ENCODE measurements around the gene CLEC6A. TPM values are rescaled to one million over a fixed set of nuclear protein-coding genes. Genes with fewer than 3 reads are reported as not detected.
A peak's percentile ranks its signal among the peaks of the same experiment; 100 is the strongest.

Gene CLEC6A
- total and polyA plus RNA-seq, 2 of the 8 experiments (the other 6 are each of a cell fraction or from before 2014, with no cell fraction given), result not detected

- H3K27ac ChIP-seq (ENCODE audit: low read depth, low read length), result no peak overlapping the region
- no peak for FAIRE-seq
- H4K91ac ChIP-seq (replicated peaks; ENCODE audit: insufficient read length, low read length), result no peak overlapping the region
- H3K23ac ChIP-seq (ENCODE audit: insufficient read length), result no peak overlapping the region
- no peak for DNase-seq (ENCODE audit: low read depth in 1 of 2, low spot score in 2 of 2)
- no peak overlapping the region for H3K4me3 ChIP-seq (ENCODE audit: extremely low read depth in 1 of 4, insufficient read depth in 2 of 4, low read depth in 3 of 4, low read length in 4 of 4)
- no peaks in the 10 kb centered on the region for H3K36me3 ChIP-seq (ENCODE audit: control insufficient read depth in 2 of 4, insufficient read depth in 4 of 4, low read length in 3 of 4)
- no peaks in the 10 kb centered on the region for H3K79me2 ChIP-seq (ENCODE audit: control insufficient read depth in 1 of 2, insufficient read depth in 2 of 2, low read length in 2 of 2)
- peak overlapping the region; percentile 60; the same call in 1 of the 2 replicates for H3K18ac ChIP-seq (ENCODE audit: extremely low read depth, low read length)
- H3K4me1 ChIP-seq (replicated peaks in 1 of 4; ENCODE audit: control insufficient read depth in 3 of 4, insufficient read depth in 4 of 4, low read length in 3 of 4), result peaks cover 0 to 17% (median 11%) of the 10 kb centered on the region in 4 experiments; a peak in 6 of 7 replicates
- H3K9me3 ChIP-seq (ENCODE audit: insufficient read depth in 2 of 2, low read depth in 1 of 2, low read length in 1 of 2), result no peaks in the 10 kb centered on the region
- H3K14ac ChIP-seq (ENCODE audit: insufficient read length), result no peak overlapping the region
- H2BK120ac ChIP-seq (replicated peaks; ENCODE audit: low read depth, low read length), result no peak overlapping the region
- no peak overlapping the region for H3K4ac ChIP-seq (replicated peaks; ENCODE audit: insufficient read length, low read depth, low read length)
- H3K9ac ChIP-seq (replicated peaks in 1 of 4; ENCODE audit: extremely low read depth in 1 of 4, low read depth in 3 of 4, low read length in 3 of 4), result no peak overlapping the region
- no peaks in the 10 kb centered on the region for H3K23me2 ChIP-seq (ENCODE audit: low read depth, low read length)
- H3K27me3 ChIP-seq (replicated peaks in 1 of 4; ENCODE audit: control insufficient read depth in 3 of 4, extremely low read depth in 1 of 4, insufficient read depth in 3 of 4, low read length in 3 of 4), result no peaks in the 10 kb centered on the region
- no peak overlapping the region for H2AK5ac ChIP-seq (ENCODE audit: low read depth, low read length)
- ChIA-PET POLR2A (ENCODE audit: partially characterized antibody) (no interaction called here), CTCF (ENCODE audit: partially characterized antibody) (interaction anchor here (1.1 kb wide), 1 partner anchor 18 kb away, joined by 3 read pairs; no protein-coding TSS in a partner anchor)
- H2BK15ac ChIP-seq (ENCODE audit: low read length), result peak overlapping the region; percentile 89; the same call in 1 of the 2 replicates
- H3K4me2 ChIP-seq (ENCODE audit: insufficient read depth in 1 of 2, low read depth in 2 of 2, low read length in 2 of 2), result peak overlapping the region in 1 of 2 experiments; percentile 39; a peak in 1 of 4 replicates
- peak overlapping the region; percentile 82 for H2AFZ ChIP-seq (ENCODE audit: low read length)
- no peak for TF ChIP-seq GTF2F1 (IDR thresholded peaks at IDR 0.05; ENCODE audit: borderline replicate concordance, low read depth, low read length)
- TF ChIP-seq RNF2 (IDR thresholded peaks at IDR 0.05; ENCODE audit: borderline replicate concordance, low read depth, low read length, missing control alignments, poor library complexity, severe bottlenecking), result no peak
- no peak for TF ChIP-seq TCF12 (IDR thresholded peaks at IDR 0.05; ENCODE audit: low read depth, low read length)
- TF ChIP-seq, protein P1, sequence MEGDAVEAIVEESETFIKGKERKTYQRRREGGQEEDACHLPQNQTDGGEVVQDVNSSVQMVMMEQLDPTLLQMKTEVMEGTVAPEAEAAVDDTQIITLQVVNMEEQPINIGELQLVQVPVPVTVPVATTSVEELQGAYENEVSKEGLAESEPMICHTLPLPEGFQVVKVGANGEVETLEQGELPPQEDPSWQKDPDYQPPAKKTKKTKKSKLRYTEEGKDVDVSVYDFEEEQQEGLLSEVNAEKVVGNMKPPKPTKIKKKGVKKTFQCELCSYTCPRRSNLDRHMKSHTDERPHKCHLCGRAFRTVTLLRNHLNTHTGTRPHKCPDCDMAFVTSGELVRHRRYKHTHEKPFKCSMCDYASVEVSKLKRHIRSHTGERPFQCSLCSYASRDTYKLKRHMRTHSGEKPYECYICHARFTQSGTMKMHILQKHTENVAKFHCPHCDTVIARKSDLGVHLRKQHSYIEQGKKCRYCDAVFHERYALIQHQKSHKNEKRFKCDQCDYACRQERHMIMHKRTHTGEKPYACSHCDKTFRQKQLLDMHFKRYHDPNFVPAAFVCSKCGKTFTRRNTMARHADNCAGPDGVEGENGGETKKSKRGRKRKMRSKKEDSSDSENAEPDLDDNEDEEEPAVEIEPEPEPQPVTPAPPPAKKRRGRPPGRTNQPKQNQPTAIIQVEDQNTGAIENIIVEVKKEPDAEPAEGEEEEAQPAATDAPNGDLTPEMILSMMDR (IDR thresholded peaks at IDR 0.05; ENCODE audit: control extremely low read depth in 1 of 3, insufficient read depth in 1 of 3, low read depth in 1 of 3, low read length in 3 of 3), result no peak
- TF ChIP-seq ASH2L (IDR thresholded peaks at IDR 0.05; ENCODE audit: low read length), result no peak
- no peak for TF ChIP-seq SP2 (IDR thresholded peaks at IDR 0.05; ENCODE audit: low read length)
- no peak for TF ChIP-seq CBX8 (IDR thresholded peaks at IDR 0.05; ENCODE audit: borderline replicate concordance, low read depth, low read length)
- H3K79me1 ChIP-seq (ENCODE audit: low read depth, low read length), result no peaks in the 10 kb centered on the region
- 0 out of 2 replicates have a peak overlapping the region, but pooled peaks have one; percentile 49 for H2BK5ac ChIP-seq (ENCODE audit: low read depth, low read length)
- no peak overlapping the region for H4K5ac ChIP-seq (ENCODE audit: insufficient read length, low read depth, low read length)
- H3K56ac ChIP-seq (replicated peaks; ENCODE audit: insufficient read length, low read depth, low read length), result no peak overlapping the region
- no peak overlapping the region for H4K8ac ChIP-seq (ENCODE audit: extremely low read depth, insufficient read depth, low read length)
- no peaks in the 10 kb centered on the region for H4K20me1 ChIP-seq (replicated peaks in 1 of 2; ENCODE audit: control insufficient read depth in 1 of 2, insufficient read depth in 2 of 2, low read length in 2 of 2)
- H2BK12ac ChIP-seq (ENCODE audit: low read depth, low read length), result peak overlapping the region; percentile 78; the same call in 1 of the 2 replicates
- peak overlapping the region; percentile 66; the same call in 1 of the 2 replicates for H2BK20ac ChIP-seq (ENCODE audit: low read length)
- 83% methylated on average over 3 of the region's 3 CpGs; no CpG with 5 or more reads in 1 of the 2 experiments for WGBS, 2 experiments (ENCODE audit: extremely low coverage in 1 of 2, insufficient coverage in 1 of 2, insufficient read length in 1 of 2, insufficient replicate concordance in 2 of 2, low coverage in 1 of 2, low lambda C conversion rate in 2 of 2, missing lambda C conversion rate in 1 of 2)
These were observed 52.5 kb downstream of the CLEC6A start for GRCh38 chr12:8508223-8508622.

Data from H1 (cell line).